ENCODE measurements around the gene CSK. TPM values are rescaled to one million over a fixed set of nuclear protein-coding genes. Genes with fewer than 3 reads are reported as not detected.

The CSK gene
- total and polyA plus RNA-seq, 2 of the 8 experiments (the other 6 are each of a cell fraction or from before 2014, with no cell fraction given) = 13.7 to 50.2 TPM

GRCh38 chr15:74835312-74835823 is 53.5 kb downstream of the CSK start:
- no peak overlapping the region for H2AFZ ChIP-seq (ENCODE audit: low read length)
- H2BK120ac ChIP-seq (replicated peaks; ENCODE audit: low read depth, low read length) = no peak overlapping the region
- no peaks in the 10 kb centered on the region for H3K79me1 ChIP-seq (ENCODE audit: low read depth, low read length)
- H2BK15ac ChIP-seq (ENCODE audit: low read length) = no peak overlapping the region
- H3K27ac ChIP-seq (ENCODE audit: low read depth, low read length) = peak overlapping the region; percentile 47; the same call in 1 of the 2 replicates
- H3K4ac ChIP-seq (replicated peaks; ENCODE audit: insufficient read length, low read depth, low read length) = no peak overlapping the region
- no peaks in the 10 kb centered on the region for H3K79me2 ChIP-seq (ENCODE audit: control insufficient read depth in 1 of 2, insufficient read depth in 2 of 2, low read length in 2 of 2)
- H3K23ac ChIP-seq (ENCODE audit: insufficient read length) = no peak overlapping the region
- DNase-seq (ENCODE audit: low read depth in 1 of 2, low spot score in 2 of 2) (peak; percentile 82 to 98), FAIRE-seq (peak; percentile 93)
- H2BK12ac ChIP-seq (ENCODE audit: low read depth, low read length) = 0 out of 2 replicates have a peak overlapping the region, but pooled peaks have one; percentile 7
- no peak overlapping the region for H3K18ac ChIP-seq (ENCODE audit: extremely low read depth, low read length)
- POLR2A ChIA-PET (ENCODE audit: partially characterized antibody) = interaction anchor here (0.6 to 1.6 kb wide), 2 partner anchors 72 to 76 kb away, joined by 3 read pairs; no protein-coding TSS in a partner anchor
- no peak overlapping the region for H2BK5ac ChIP-seq (ENCODE audit: low read depth, low read length)
- CTCF ChIA-PET (ENCODE audit: partially characterized antibody) = interaction anchor here (0.6 to 6.6 kb wide), 24 partner anchors 9 to 1601 kb away, joined by 3 to 52 read pairs (median 4); partner anchors contain the start of genes CPLX3 and RPP25
- H3K4me2 ChIP-seq (ENCODE audit: insufficient read depth in 1 of 2, low read depth in 2 of 2, low read length in 2 of 2) = no peak overlapping the region
- H2BK20ac ChIP-seq (ENCODE audit: low read length) = no peak overlapping the region
- H2AK5ac ChIP-seq (ENCODE audit: low read depth, low read length) = no peak overlapping the region
- no peak overlapping the region for H3K14ac ChIP-seq (ENCODE audit: insufficient read length)
- no peaks in the 10 kb centered on the region; a peak in 1 of 8 replicates for H3K36me3 ChIP-seq (ENCODE audit: control insufficient read depth in 2 of 4, insufficient read depth in 4 of 4, low read length in 3 of 4)
- H3K56ac ChIP-seq (replicated peaks; ENCODE audit: insufficient read length, low read depth, low read length) = no peak overlapping the region
- 48% methylated on average over 5 of the region's 5 CpGs; no CpG with 5 or more reads in 1 of the 2 experiments for WGBS, 2 experiments (ENCODE audit: extremely low coverage in 1 of 2, insufficient coverage in 1 of 2, insufficient read length in 1 of 2, insufficient replicate concordance in 2 of 2, low coverage in 1 of 2, low lambda C conversion rate in 2 of 2, missing lambda C conversion rate in 1 of 2)
- H4K91ac ChIP-seq (replicated peaks; ENCODE audit: insufficient read length, low read length) = no peak overlapping the region
- no peak overlapping the region for H4K8ac ChIP-seq (ENCODE audit: extremely low read depth, insufficient read depth, low read length)
- H4K5ac ChIP-seq (ENCODE audit: insufficient read length, low read depth, low read length) = no peak overlapping the region
- peaks cover 0 to 2% of the 10 kb centered on the region in 2 experiments for H4K20me1 ChIP-seq (replicated peaks in 1 of 2; ENCODE audit: control insufficient read depth in 1 of 2, insufficient read depth in 2 of 2, low read length in 2 of 2)
- H3K9me3 ChIP-seq (ENCODE audit: insufficient read depth in 2 of 2, low read depth in 1 of 2, low read length in 1 of 2) = no peaks in the 10 kb centered on the region
- H3K4me1 ChIP-seq (replicated peaks in 1 of 4; ENCODE audit: control insufficient read depth in 3 of 4, insufficient read depth in 4 of 4, low read length in 3 of 4) = peaks cover 0 to 4% (median 2%) of the 10 kb centered on the region in 4 experiments; a peak in 4 of 7 replicates
- H3K4me3 ChIP-seq (ENCODE audit: extremely low read depth in 1 of 4, insufficient read depth in 2 of 4, low read depth in 3 of 4, low read length in 4 of 4) = no peak overlapping the region
- H3K9ac ChIP-seq (replicated peaks in 1 of 4; ENCODE audit: extremely low read depth in 1 of 4, low read depth in 3 of 4, low read length in 3 of 4) = no peak overlapping the region
- H3K27me3 ChIP-seq (replicated peaks in 1 of 4; ENCODE audit: control insufficient read depth in 3 of 4, extremely low read depth in 1 of 4, insufficient read depth in 3 of 4, low read length in 3 of 4) = no peaks in the 10 kb centered on the region; a peak in 1 of 7 replicates
- no peaks in the 10 kb centered on the region for H3K23me2 ChIP-seq (ENCODE audit: low read depth, low read length)
- TF ChIP-seq JUND (IDR thresholded peaks at IDR 0.05; ENCODE audit: low read length) (peak; percentile 50; the same call in 1 of the 2 replicates), TCF12 (IDR thresholded peaks at IDR 0.05; ENCODE audit: low read depth, low read length) (0 out of 2 replicates have a peak, but pooled peaks have one; percentile 55)
